Measurements from ENCODE around the gene DAZAP1.
A peak's percentile ranks its signal among the peaks of the same experiment; 100 is the strongest.

DAZAP1 gene

DNA sequence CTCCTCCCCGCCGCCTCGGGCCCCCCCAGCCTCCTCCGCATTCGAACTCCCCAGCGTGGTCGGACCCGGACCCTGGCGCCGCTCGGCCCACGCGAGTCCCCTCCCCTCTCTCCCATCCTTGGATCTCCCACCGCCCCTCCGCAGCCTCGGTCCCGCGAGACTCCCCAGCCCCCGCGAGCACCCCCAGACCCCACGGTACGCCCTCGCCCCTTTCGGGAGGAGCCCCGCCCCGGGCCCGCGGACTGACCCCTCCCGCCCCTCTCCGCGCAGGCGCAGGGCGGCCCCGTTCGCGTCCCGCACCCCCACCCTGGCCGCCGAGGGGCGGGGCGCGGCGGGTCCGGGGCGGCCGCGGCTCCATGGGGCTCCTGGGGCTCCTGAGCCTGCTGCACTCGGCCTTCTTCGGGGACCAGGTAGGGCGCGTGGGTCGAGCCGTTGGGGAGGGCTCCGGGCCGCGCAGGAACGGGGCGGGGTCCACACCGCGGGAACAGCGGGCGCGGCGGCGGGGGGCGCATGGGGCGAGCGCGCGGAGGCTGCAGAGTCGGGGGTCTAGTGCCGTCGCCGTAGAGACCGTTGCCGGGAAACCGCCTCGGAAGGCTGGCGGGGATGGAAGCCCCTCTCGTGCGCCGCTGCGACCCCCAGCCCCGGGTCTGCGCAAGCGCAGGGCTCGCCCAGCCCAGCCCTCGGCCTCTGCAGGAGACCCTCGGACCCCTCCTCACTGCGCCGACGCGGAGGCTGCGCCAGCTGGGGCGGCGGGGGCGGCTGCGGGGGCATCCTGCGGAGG is 38.7 kb downstream of the DAZAP1 start:
- TF ChIP-seq TAF1 (IDR thresholded peaks at IDR 0.05; ENCODE audit: borderline replicate concordance, insufficient read depth, low read length) = no peak
- no peak for TF ChIP-seq POLR2AphosphoS5 (IDR thresholded peaks at IDR 0.05; ENCODE audit: low read depth, low read length)
- no peak for TF ChIP-seq FOXP2 (optimal IDR thresholded peaks at IDR 0.05; ENCODE audit: borderline replicate concordance, extremely low read depth, extremely low read length, insufficient read depth)
- TF ChIP-seq SIN3A (IDR thresholded peaks at IDR 0.05; ENCODE audit: borderline replicate concordance, insufficient read depth, low read length) = no peak
- TF ChIP-seq, protein P1, sequence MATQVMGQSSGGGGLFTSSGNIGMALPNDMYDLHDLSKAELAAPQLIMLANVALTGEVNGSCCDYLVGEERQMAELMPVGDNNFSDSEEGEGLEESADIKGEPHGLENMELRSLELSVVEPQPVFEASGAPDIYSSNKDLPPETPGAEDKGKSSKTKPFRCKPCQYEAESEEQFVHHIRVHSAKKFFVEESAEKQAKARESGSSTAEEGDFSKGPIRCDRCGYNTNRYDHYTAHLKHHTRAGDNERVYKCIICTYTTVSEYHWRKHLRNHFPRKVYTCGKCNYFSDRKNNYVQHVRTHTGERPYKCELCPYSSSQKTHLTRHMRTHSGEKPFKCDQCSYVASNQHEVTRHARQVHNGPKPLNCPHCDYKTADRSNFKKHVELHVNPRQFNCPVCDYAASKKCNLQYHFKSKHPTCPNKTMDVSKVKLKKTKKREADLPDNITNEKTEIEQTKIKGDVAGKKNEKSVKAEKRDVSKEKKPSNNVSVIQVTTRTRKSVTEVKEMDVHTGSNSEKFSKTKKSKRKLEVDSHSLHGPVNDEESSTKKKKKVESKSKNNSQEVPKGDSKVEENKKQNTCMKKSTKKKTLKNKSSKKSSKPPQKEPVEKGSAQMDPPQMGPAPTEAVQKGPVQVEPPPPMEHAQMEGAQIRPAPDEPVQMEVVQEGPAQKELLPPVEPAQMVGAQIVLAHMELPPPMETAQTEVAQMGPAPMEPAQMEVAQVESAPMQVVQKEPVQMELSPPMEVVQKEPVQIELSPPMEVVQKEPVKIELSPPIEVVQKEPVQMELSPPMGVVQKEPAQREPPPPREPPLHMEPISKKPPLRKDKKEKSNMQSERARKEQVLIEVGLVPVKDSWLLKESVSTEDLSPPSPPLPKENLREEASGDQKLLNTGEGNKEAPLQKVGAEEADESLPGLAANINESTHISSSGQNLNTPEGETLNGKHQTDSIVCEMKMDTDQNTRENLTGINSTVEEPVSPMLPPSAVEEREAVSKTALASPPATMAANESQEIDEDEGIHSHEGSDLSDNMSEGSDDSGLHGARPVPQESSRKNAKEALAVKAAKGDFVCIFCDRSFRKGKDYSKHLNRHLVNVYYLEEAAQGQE (IDR thresholded peaks at IDR 0.05; ENCODE audit: insufficient read depth in 1 of 2, low read depth in 2 of 2, low read length in 2 of 2) = no peak

DNA sequence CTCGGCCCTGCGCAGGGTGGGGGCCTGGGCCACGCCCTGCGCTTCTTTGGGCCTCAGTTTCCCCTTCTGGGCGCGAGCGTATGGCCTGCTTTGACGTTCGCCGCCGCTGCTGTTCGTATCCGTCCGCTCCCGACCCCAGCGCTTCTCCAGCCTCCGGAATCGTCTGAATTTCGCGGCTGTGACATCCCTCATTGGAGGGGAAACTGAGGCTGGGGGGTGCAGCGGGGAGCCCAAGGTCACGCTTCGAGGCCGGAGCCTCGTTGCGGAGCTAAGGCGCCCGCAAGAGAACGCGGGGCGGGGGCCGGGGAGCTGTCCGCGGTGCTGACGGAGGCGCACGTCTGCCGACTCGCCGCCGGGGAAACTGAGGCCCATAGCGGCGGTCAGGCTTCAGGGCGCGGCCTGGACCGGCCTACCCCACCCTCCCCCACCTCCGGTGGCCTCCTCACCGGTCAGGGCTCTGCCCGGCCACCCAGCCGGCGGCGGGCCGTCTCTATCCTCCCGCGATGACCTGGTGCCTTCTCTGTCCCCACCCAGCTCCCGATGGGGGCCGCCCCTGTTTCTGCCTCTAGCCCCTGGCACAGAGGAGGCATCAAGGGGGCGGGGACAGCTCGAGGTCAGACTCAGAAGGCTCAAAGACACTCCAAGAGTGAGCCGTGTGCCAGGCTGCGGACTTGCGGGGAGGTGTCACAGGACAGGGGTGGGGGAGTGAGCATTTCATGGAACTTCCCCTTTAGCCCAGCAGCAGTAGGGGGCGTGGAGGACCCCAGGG is 39.5 kb downstream of the DAZAP1 start:
- no peak for TF ChIP-seq FOXP2 (optimal IDR thresholded peaks at IDR 0.05; ENCODE audit: borderline replicate concordance, extremely low read depth, extremely low read length, insufficient read depth)
- TF ChIP-seq, protein P1 (IDR thresholded peaks at IDR 0.05; ENCODE audit: insufficient read depth in 1 of 2, low read depth in 2 of 2, low read length in 2 of 2) = peak; percentile 90 to 94

DNA sequence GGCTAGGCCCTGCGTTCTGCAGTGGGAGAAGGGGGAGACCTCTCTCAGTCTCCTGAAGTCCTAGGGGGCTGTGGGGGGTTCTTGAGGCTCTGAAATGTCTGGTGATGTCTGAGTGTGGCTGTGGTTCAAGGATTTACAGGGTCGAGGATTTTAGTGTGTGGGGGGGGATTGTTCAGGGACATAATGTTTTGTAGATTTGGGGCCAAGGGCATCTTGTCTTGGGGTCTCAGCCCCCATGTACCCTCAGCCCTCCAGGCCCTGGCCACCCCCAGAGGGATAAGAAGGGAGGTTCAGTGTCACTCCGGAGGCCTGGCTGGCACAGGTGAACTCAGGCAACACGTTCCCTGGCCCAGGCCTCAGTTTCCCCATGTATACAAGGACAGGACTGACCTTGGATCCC is 40.1 kb downstream of the DAZAP1 start:
- no peak for TF ChIP-seq FOXP2 (optimal IDR thresholded peaks at IDR 0.05; ENCODE audit: borderline replicate concordance, extremely low read depth, extremely low read length, insufficient read depth)
- TF ChIP-seq TAF1 (IDR thresholded peaks at IDR 0.05; ENCODE audit: borderline replicate concordance, insufficient read depth, low read length) = no peak
- no peak for TF ChIP-seq SIN3A (IDR thresholded peaks at IDR 0.05; ENCODE audit: borderline replicate concordance, insufficient read depth, low read length)
- TF ChIP-seq POLR2AphosphoS5 (IDR thresholded peaks at IDR 0.05; ENCODE audit: low read depth, low read length) = no peak
- TF ChIP-seq, protein P1 (IDR thresholded peaks at IDR 0.05; ENCODE audit: insufficient read depth in 1 of 2, low read depth in 2 of 2, low read length in 2 of 2) = no peak

DNA sequence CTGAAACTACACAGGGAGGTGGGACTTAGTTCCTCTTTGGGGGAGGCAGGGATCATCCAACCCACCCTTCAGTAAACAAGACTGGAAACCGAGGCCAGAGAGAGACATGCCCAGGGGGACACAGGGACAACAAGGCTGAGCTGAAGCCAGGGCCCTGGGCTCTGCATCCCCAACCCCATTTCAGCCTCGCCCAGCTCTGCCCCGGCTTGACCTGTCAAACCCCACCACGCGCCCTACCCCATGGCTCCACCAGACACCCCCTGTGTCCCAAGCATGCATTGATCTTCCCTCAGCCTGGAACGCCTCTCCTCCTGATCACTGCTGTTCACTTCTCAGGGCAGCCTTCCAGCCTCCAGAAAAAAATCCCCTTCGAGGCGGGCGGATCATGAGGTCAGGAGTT is 40.6 kb downstream of the DAZAP1 start:
- TF ChIP-seq FOXP2 (optimal IDR thresholded peaks at IDR 0.05; ENCODE audit: borderline replicate concordance, extremely low read depth, extremely low read length, insufficient read depth) = no peak
- TF ChIP-seq, protein P1 (IDR thresholded peaks at IDR 0.05; ENCODE audit: insufficient read depth in 1 of 2, low read depth in 2 of 2, low read length in 2 of 2) = 0 out of 4 replicates have a peak, but pooled peaks of 1 of the 2 experiments have one; percentile 24
- no peak for TF ChIP-seq POLR2AphosphoS5 (IDR thresholded peaks at IDR 0.05; ENCODE audit: low read depth, low read length)
- TF ChIP-seq SIN3A (IDR thresholded peaks at IDR 0.05; ENCODE audit: borderline replicate concordance, insufficient read depth, low read length) = no peak
- no peak for TF ChIP-seq TAF1 (IDR thresholded peaks at IDR 0.05; ENCODE audit: borderline replicate concordance, insufficient read depth, low read length)
